ENCODE results near the gene CTNNAL1. TPM values are rescaled to one million over a fixed set of nuclear protein-coding genes. Genes with fewer than 3 reads are reported as not detected.
A peak's percentile ranks its signal among the peaks of the same experiment; 100 is the strongest.

Gene CTNNAL1
- total and polyA plus RNA-seq, 2 donors (not counting 3 experiments of a cell fraction or from before 2014, with no cell fraction given), result 29.5 to 76.2 TPM

GRCh38 chr9:109036744-109037680, 23.7 kb upstream of the CTNNAL1 start:
- CTCF ChIA-PET, result interaction anchor here (2.1 kb wide), 1 partner anchor 24 kb away, joined by 6 read pairs; the partner anchor contains the start of gene CTNNAL1

More at GRCh38 chr9:109036744-109037680, 23.7 kb upstream of the CTNNAL1 start:
- BruUV-seq (replicated peaks), result no TSS peak
- intact Hi-C loops (cut with micrococcal nuclease), result loop anchor here (1.0 kb wide), 3 partner anchors 24 to 83 kb away; partner anchors contain the start of gene CTNNAL1
- POLR2A ChIA-PET, result no interaction called here
- TF ChIP-seq, protein P1, sequence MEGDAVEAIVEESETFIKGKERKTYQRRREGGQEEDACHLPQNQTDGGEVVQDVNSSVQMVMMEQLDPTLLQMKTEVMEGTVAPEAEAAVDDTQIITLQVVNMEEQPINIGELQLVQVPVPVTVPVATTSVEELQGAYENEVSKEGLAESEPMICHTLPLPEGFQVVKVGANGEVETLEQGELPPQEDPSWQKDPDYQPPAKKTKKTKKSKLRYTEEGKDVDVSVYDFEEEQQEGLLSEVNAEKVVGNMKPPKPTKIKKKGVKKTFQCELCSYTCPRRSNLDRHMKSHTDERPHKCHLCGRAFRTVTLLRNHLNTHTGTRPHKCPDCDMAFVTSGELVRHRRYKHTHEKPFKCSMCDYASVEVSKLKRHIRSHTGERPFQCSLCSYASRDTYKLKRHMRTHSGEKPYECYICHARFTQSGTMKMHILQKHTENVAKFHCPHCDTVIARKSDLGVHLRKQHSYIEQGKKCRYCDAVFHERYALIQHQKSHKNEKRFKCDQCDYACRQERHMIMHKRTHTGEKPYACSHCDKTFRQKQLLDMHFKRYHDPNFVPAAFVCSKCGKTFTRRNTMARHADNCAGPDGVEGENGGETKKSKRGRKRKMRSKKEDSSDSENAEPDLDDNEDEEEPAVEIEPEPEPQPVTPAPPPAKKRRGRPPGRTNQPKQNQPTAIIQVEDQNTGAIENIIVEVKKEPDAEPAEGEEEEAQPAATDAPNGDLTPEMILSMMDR (IDR thresholded peaks at IDR 0.05; ENCODE audit: extremely low read depth in 1 of 2, insufficient read depth in 1 of 2, low read depth in 1 of 2, low read length in 2 of 2), result no peak
- no peaks in the 10 kb centered on the region for H3K27me3 ChIP-seq (ENCODE audit: control insufficient read depth in 2 of 2, insufficient read depth in 2 of 2, low read length in 2 of 2)
- H2AFZ ChIP-seq (ENCODE audit: low read depth, low read length), result no peak overlapping the region
- H3K4me2 ChIP-seq (ENCODE audit: insufficient read depth, low read length), result peak overlapping the region; percentile 47
- FAIRE-seq (no peak), DNase-seq (ENCODE audit: low read depth, low spot score) (peak; percentile 58)
- H3K9me3 ChIP-seq (replicated peaks; ENCODE audit: control insufficient read depth, insufficient read depth, low read length), result no peaks in the 10 kb centered on the region
- H3K9me1 ChIP-seq (replicated peaks; ENCODE audit: control insufficient read depth, extremely low read depth, insufficient read depth, low read length), result no peaks in the 10 kb centered on the region
- peaks cover 42% of the 10 kb centered on the region for H3K4me1 ChIP-seq (ENCODE audit: control insufficient read depth, extremely low read depth, insufficient read depth, low read length)
- no peak overlapping the region for H3K9ac ChIP-seq (replicated peaks; ENCODE audit: extremely low read depth, insufficient read depth, low read length)
- H3K4me3 ChIP-seq (replicated peaks in 1 of 3; ENCODE audit: insufficient read depth in 1 of 3, low read depth in 1 of 3, low read length in 3 of 3), result no peak overlapping the region
- H3K27ac ChIP-seq (ENCODE audit: insufficient read depth, low read depth, low read length), result peak overlapping the region; percentile 77
- H3K36me3 ChIP-seq (ENCODE audit: control insufficient read depth in 2 of 2, extremely low read depth in 1 of 2, insufficient read depth in 2 of 2, low read length in 2 of 2), result peaks cover 0 to 7% of the 10 kb centered on the region in 2 experiments
- no peaks in the 10 kb centered on the region for H4K20me1 ChIP-seq (replicated peaks; ENCODE audit: control insufficient read depth, extremely low read depth, insufficient read depth, low read length)
- H3K79me2 ChIP-seq (ENCODE audit: control insufficient read depth, insufficient read depth, low read length), result peaks cover 4% of the 10 kb centered on the region
- dilution Hi-C loops (cut with MboI; ENCODE audit: extremely low pct_ligation_motif_present, low sequenced_read_pairs), result no loop called here
